SK-N-SH (cell line): ENCODE measurements around the gene KIF3C. TPM values are rescaled to one million over a fixed set of nuclear protein-coding genes. Genes with fewer than 3 reads are reported as not detected.

ENCODE experiments used
- CTCF ChIA-PET: fragments of 300-600, 350-600 bp; formaldehyde crosslinking; extraction: SDS; loops from one replicate; lab custom pipeline; 2021; lab: Yijun Ruan, JAX
- POLR2A ChIA-PET: fragments of 350-600 bp; sonication (Branson Sonifier 250); formaldehyde crosslinking; extraction: SDS; loops from one replicate; lab custom pipeline; 2020; ENCODE audit warnings: antibody characterized with exemption, inconsistent platforms; lab: Yijun Ruan, JAX
- DNase-seq: peaks from one replicate; pipeline ENCODE4 v3.0.0; 2012
- H2AFZ ChIP-seq: fragments of 200-600 bp; sonication (generic); 2 replicates; pipeline ENCODE4 v1.8.1; 2016; ENCODE audit warnings: antibody characterized with exemption, mild to moderate bottlenecking, low read depth
- H3F3A ChIP-seq: fragments of 200-600 bp; sonication (generic); replicated peaks from 2 replicates; pipeline ENCODE3; 2016; ENCODE audit warnings: antibody characterized with exemption, mild to moderate bottlenecking; ENCODE audit not compliant: insufficient read depth
- H3K27ac ChIP-seq, 2 experiments: fragments of 200-500 bp in 1 of 2; fragments of 200-600 bp in 1 of 2; sonication (Bioruptor generic) in 1 of 2; sonication (generic), shearing (Covaris generic) in 1 of 2; 2 replicates each; pipeline versions ENCODE4 v1.5.1 to v1.6.1; 2014 to 2016; ENCODE audit warnings: low read depth in 2 of 2, inconsistent platforms in 1 of 2, low read length in 1 of 2, mild to moderate bottlenecking in 1 of 2, mixed read lengths in 1 of 2
- H3K27me3 ChIP-seq: fragments of 200-600 bp; sonication (generic), shearing (Covaris generic); 2 replicates; pipeline ENCODE4 v1.6.1; 2016; ENCODE audit warnings: mixed run types; ENCODE audit not compliant: insufficient read depth
- H3K36me3 ChIP-seq, 2 experiments: fragments of 200-500 bp in 1 of 2; fragments of 200-600 bp in 1 of 2; sonication (Bioruptor generic) in 1 of 2; sonication (generic) in 1 of 2; replicated peaks in 1 of 2; 2 replicates each; pipeline versions ENCODE3 to v1.5.1; 2014 to 2016; ENCODE audit warnings: low read length in 1 of 2, mild to moderate bottlenecking in 1 of 2; ENCODE audit not compliant: insufficient read depth in 2 of 2, control insufficient read depth in 1 of 2
- H3K4me1 ChIP-seq, 2 experiments: fragments of 200-500 bp in 1 of 2; fragments of 200-600 bp in 1 of 2; sonication (Bioruptor generic) in 1 of 2; sonication (generic), shearing (Covaris generic) in 1 of 2; 2 replicates each; pipeline versions ENCODE4 v1.5.1 to v1.6.1; 2014 to 2016; ENCODE audit warnings: low read depth in 1 of 2, low read length in 1 of 2, mixed run types in 1 of 2; ENCODE audit not compliant: insufficient read depth in 2 of 2, control insufficient read depth in 1 of 2
- H3K4me2 ChIP-seq: fragments of 200-600 bp; sonication (generic), shearing (Covaris generic); 2 replicates; pipeline ENCODE4 v1.6.1; 2017; ENCODE audit warnings: mixed run types
- H3K4me3 ChIP-seq, 2 experiments: fragments of 200-500 bp in 1 of 2; fragments of 200-600 bp in 1 of 2; sonication (Bioruptor generic) in 1 of 2; sonication (generic), shearing (Covaris generic) in 1 of 2; 2 replicates each; pipeline versions ENCODE4 v1.5.1 to v1.8.1; 2014 to 2016; ENCODE audit warnings: low read depth in 2 of 2, inconsistent platforms in 1 of 2, low read length in 1 of 2, mild to moderate bottlenecking in 1 of 2, mixed read lengths in 1 of 2, moderate library complexity in 1 of 2
- H3K79me2 ChIP-seq: fragments of 200-600 bp; sonication (generic); 2 replicates; pipeline ENCODE4 v1.8.1; 2017; ENCODE audit warnings: mild to moderate bottlenecking; ENCODE audit not compliant: insufficient read depth
- H3K9ac ChIP-seq: fragments of 200-600 bp; sonication (generic); 2 replicates; pipeline ENCODE4 v1.6.1; 2017; ENCODE audit warnings: mixed run types
- H3K9me2 ChIP-seq: fragments of 200-600 bp; sonication (generic); 2 replicates; pipeline ENCODE4 v1.6.1; 2017; ENCODE audit warnings: mixed run types
- H3K9me3 ChIP-seq: fragments of 200-600 bp; sonication (generic); 2 replicates; pipeline ENCODE4 v1.6.1; 2017; ENCODE audit warnings: mixed run types, mild to moderate bottlenecking, moderate library complexity
- H4K20me1 ChIP-seq: fragments of 200-600 bp; sonication (generic); 2 replicates; pipeline ENCODE4 v1.6.1; 2017; ENCODE audit warnings: mild to moderate bottlenecking, mixed run types; ENCODE audit not compliant: insufficient read depth
- EP300 ChIP-seq, 2 experiments: IDR thresholded peaks; 2 replicates each; pipeline versions ENCODE4 v1.4.0 to v1.6.1; 2012; ENCODE audit warnings: borderline replicate concordance in 1 of 2, low read depth in 1 of 2, low read length in 1 of 2
- FOSL2 ChIP-seq: IDR thresholded peaks from 2 replicates; pipeline ENCODE4 v1.4.0; 2012; ENCODE audit warnings: low read depth, mild to moderate bottlenecking, moderate library complexity, borderline replicate concordance
- GABPA ChIP-seq: IDR thresholded peaks from 2 replicates; pipeline ENCODE4 v1.4.0; 2012; ENCODE audit warnings: low read depth, mild to moderate bottlenecking
- GATA2 ChIP-seq: sonication (generic); formaldehyde crosslinking; IDR thresholded peaks from 2 replicates; pipeline ENCODE4 v1.5.0; 2020; ENCODE audit warnings: mild to moderate bottlenecking, missing genetic modification reagents
- MEF2A ChIP-seq: IDR thresholded peaks from 2 replicates; pipeline ENCODE4 v1.4.0; 2012; ENCODE audit warnings: low read depth, borderline replicate concordance
- MXI1 ChIP-seq: IDR thresholded peaks from 2 replicates; pipeline ENCODE4 v1.6.1; 2012; ENCODE audit warnings: mild to moderate bottlenecking, low read depth, low read length, improper control_type of control experiment
- NRF1 ChIP-seq: IDR thresholded peaks from 2 replicates; pipeline ENCODE4 v1.6.1; 2012; ENCODE audit warnings: low read depth, mild to moderate bottlenecking, low read length
- POLR2AphosphoS5 ChIP-seq: IDR thresholded peaks from 2 replicates; pipeline ENCODE4 v1.6.1; 2012; ENCODE audit warnings: low read depth, low read length
- RAD21 ChIP-seq: IDR thresholded peaks from 2 replicates; pipeline ENCODE4 v1.6.1; 2012; ENCODE audit warnings: mild to moderate bottlenecking, low read length
- RCOR1 ChIP-seq: fragments of 150-350 bp; IDR thresholded peaks from 2 replicates; pipeline ENCODE4 v1.6.1; 2017; ENCODE audit warnings: antibody characterized with exemption, low read length
- RFX5 ChIP-seq: IDR thresholded peaks from 2 replicates; pipeline ENCODE4 v1.6.1; 2012; ENCODE audit warnings: mild to moderate bottlenecking, improper control_type of control experiment, low read length
- SIN3A ChIP-seq: IDR thresholded peaks from 2 replicates; pipeline ENCODE4 v1.6.1; 2012; ENCODE audit warnings: low read depth, mild to moderate bottlenecking, low read length, moderate library complexity, borderline replicate concordance
- SMC3 ChIP-seq: IDR thresholded peaks from 2 replicates; pipeline ENCODE4 v1.6.1; 2012; ENCODE audit warnings: low read depth, low read length, improper control_type of control experiment
- TCF12 ChIP-seq: IDR thresholded peaks from 2 replicates; pipeline ENCODE4 v1.4.0; 2012
- TEAD4 ChIP-seq: IDR thresholded peaks from 2 replicates; pipeline ENCODE4 v1.4.0; 2012; ENCODE audit warnings: mild to moderate bottlenecking, borderline replicate concordance; ENCODE audit not compliant: insufficient read depth
- WGBS: methylation state at CpG from one replicate; pipeline ENCODE4 v1.1.6; 2017; ENCODE audit warnings: low lambda C conversion rate; 5-methylcytosine and 5-hydroxymethylcytosine counted together
- polyA plus RNA-seq, 3 experiments: library from polyadenylated mRNA; depleted of rRNA; stranded (reverse); fragments of >200 nt; gene quantifications; 2 replicates each; pipeline ENCODE4 v1.2.3, GENCODE V29; 2012
- TF ChIP-seq, protein P1 (sequence below): fragments of 200-600 bp; sonication (generic); IDR thresholded peaks from 2 replicates; pipeline ENCODE4 v1.6.1; 2017; ENCODE audit warnings: antibody characterized with exemption, mild to moderate bottlenecking, moderate library complexity
- TF ChIP-seq, protein P2 (sequence below): IDR thresholded peaks from 2 replicates; pipeline ENCODE4; 2012

KIF3C gene
- polyA plus RNA-seq, 1 of the 3 experiments (the other 2 are of a cell fraction), result 29.5 TPM

DNA sequence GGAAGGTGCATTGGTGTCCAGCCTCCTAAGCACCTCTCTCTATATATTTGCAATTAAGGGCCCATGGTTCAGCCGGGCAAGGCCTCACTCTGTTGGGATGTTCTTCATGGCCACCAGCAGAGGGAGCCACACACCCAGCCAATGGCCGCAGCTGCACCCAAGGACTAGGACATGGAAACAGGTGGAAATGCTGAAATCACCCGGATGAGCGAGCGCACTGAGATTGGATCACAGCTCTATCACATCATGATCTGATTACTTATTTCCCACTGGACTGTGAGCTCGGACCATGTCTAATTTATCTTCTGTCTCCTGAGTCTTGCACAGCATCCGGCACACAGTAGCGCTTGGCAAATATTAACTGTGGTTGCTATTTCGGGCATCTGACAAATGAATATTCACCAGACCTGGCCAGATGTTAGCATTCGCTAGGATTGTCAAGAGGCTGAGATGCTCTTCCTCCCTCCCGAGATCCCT lies 31.2 kb downstream of the KIF3C start:
- Histone ChIP-seq H4K20me1 (peaks cover 3% of the 10 kb centered on the region; the same call in 1 of the 2 replicates), H3K36me3 (peaks cover 6 to 12% of the 10 kb centered on the region in 2 experiments), H3K9me2 (no peaks in the 10 kb centered on the region), H3K4me1 (peaks cover 5 to 7% of the 10 kb centered on the region in 2 experiments; a peak in 1 of 4 replicates), H3K79me2 (no peaks in the 10 kb centered on the region), H3K27me3 (no peaks in the 10 kb centered on the region), H2AFZ (no peak overlapping the region), H3K4me3 (no peak overlapping the region; a peak in 1 of 4 replicates), H3K4me2 (no peak overlapping the region), H3F3A (peaks cover 9% of the 10 kb centered on the region), H3K9ac (no peak overlapping the region), H3K27ac (peak overlapping the region in 1 of 2 experiments; percentile 86; a peak in 2 of 4 replicates), H3K9me3 (no peaks in the 10 kb centered on the region)
- 29% methylated on average over 10 of the region's 11 CpGs for WGBS
- DNase-seq, result peak; percentile 91
- ChIA-PET CTCF (interaction anchor here (0.5 to 4.6 kb wide), 55 partner anchors 8 to 627 kb away, joined by 3 to 78 read pairs (median 5); partner anchors contain the start of genes KIF3C and RAB10), POLR2A (interaction anchor here (1.0 kb wide), 2 partner anchors 29 to 82 kb away, joined by 3 read pairs; partner anchors contain the start of gene RAB10)
- peak; percentile 99 for TF ChIP-seq SMC3
- TF ChIP-seq TEAD4, result no peak
- no peak for TF ChIP-seq MEF2A
- no peak for TF ChIP-seq NRF1
- no peak for TF ChIP-seq FOSL2
- TF ChIP-seq SIN3A, result 0 out of 2 replicates have a peak, but pooled peaks have one; percentile 52
- TF ChIP-seq, protein P1, sequence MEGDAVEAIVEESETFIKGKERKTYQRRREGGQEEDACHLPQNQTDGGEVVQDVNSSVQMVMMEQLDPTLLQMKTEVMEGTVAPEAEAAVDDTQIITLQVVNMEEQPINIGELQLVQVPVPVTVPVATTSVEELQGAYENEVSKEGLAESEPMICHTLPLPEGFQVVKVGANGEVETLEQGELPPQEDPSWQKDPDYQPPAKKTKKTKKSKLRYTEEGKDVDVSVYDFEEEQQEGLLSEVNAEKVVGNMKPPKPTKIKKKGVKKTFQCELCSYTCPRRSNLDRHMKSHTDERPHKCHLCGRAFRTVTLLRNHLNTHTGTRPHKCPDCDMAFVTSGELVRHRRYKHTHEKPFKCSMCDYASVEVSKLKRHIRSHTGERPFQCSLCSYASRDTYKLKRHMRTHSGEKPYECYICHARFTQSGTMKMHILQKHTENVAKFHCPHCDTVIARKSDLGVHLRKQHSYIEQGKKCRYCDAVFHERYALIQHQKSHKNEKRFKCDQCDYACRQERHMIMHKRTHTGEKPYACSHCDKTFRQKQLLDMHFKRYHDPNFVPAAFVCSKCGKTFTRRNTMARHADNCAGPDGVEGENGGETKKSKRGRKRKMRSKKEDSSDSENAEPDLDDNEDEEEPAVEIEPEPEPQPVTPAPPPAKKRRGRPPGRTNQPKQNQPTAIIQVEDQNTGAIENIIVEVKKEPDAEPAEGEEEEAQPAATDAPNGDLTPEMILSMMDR, result peak; percentile 99
- TF ChIP-seq GABPA, result no peak
- TF ChIP-seq, protein P2, sequence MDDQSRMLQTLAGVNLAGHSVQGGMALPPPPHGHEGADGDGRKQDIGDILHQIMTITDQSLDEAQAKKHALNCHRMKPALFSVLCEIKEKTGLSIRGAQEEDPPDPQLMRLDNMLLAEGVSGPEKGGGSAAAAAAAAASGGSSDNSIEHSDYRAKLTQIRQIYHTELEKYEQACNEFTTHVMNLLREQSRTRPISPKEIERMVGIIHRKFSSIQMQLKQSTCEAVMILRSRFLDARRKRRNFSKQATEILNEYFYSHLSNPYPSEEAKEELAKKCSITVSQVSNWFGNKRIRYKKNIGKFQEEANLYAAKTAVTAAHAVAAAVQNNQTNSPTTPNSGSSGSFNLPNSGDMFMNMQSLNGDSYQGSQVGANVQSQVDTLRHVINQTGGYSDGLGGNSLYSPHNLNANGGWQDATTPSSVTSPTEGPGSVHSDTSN, result 0 out of 2 replicates have a peak, but pooled peaks have one; percentile 15
- TF ChIP-seq RFX5, result peak; percentile 94
- TF ChIP-seq GATA2, result peak; percentile 80
- peak; percentile 42; the same call in 1 of the 2 replicates for TF ChIP-seq TCF12
- peak; percentile 62; the same call in 1 of the 2 replicates for TF ChIP-seq MXI1
- TF ChIP-seq RCOR1, result peak; percentile 99
- peak in 1 of 2 experiments; percentile 73; a peak in 1 of 4 replicates for TF ChIP-seq EP300 (IDR thresholded peaks at IDR 0.05; ENCODE audit: borderline replicate concordance in 1 of 2, low read depth in 1 of 2, low read length in 1 of 2)
- TF ChIP-seq POLR2AphosphoS5, result peak; percentile 51; the same call in 1 of the 2 replicates
- peak; percentile 100 for TF ChIP-seq RAD21
